Measurements from ENCODE around the gene IMPDH1. TPM values are rescaled to one million over a fixed set of nuclear protein-coding genes. Genes with fewer than 3 reads are reported as not detected.

IMPDH1 gene
- total and polyA plus RNA-seq, 2 donors (not counting 3 experiments of a cell fraction or from before 2014, with no cell fraction given) = 78.8 to 97.9 TPM

GRCh38 chr7:128389618-128390329, 20.0 kb downstream of the IMPDH1 start:
- dilution Hi-C loops (cut with MboI; ENCODE audit: extremely low pct_ligation_motif_present, low sequenced_read_pairs) = no loop called here
- FAIRE-seq (no peak), DNase-seq (ENCODE audit: low read depth, low spot score) (no peak)
- no peaks in the 10 kb centered on the region for H3K9me3 ChIP-seq (replicated peaks; ENCODE audit: control insufficient read depth, insufficient read depth, low read length)
- intact Hi-C loops (cut with micrococcal nuclease) = no loop called here
- no peak overlapping the region for H3K27ac ChIP-seq (ENCODE audit: insufficient read depth, low read depth, low read length)
- no peak overlapping the region for H3K9ac ChIP-seq (replicated peaks; ENCODE audit: extremely low read depth, insufficient read depth, low read length)
- H3K4me2 ChIP-seq (ENCODE audit: insufficient read depth, low read length) = no peak overlapping the region
- H3K27me3 ChIP-seq (ENCODE audit: control insufficient read depth in 2 of 2, insufficient read depth in 2 of 2, low read length in 2 of 2) = peaks cover 0 to 5% of the 10 kb centered on the region in 2 experiments
- no peak overlapping the region for H3K4me3 ChIP-seq (replicated peaks in 1 of 3; ENCODE audit: insufficient read depth in 1 of 3, low read depth in 1 of 3, low read length in 3 of 3)
- no peaks in the 10 kb centered on the region for H3K9me1 ChIP-seq (replicated peaks; ENCODE audit: control insufficient read depth, extremely low read depth, insufficient read depth, low read length)
- BruUV-seq (replicated peaks) = no TSS peak
- ChIA-PET POLR2A (no interaction called here), CTCF (interaction anchor here (0.6 to 20.6 kb wide), 8 partner anchors 8 to 72 kb away, joined by 3 to 778 read pairs (median 6); partner anchors contain the start of gene RBM28)
- no peak overlapping the region for H2AFZ ChIP-seq (ENCODE audit: low read depth, low read length)
- no peaks in the 10 kb centered on the region for H4K20me1 ChIP-seq (replicated peaks; ENCODE audit: control insufficient read depth, extremely low read depth, insufficient read depth, low read length)
- H3K79me2 ChIP-seq (ENCODE audit: control insufficient read depth, insufficient read depth, low read length) = no peaks in the 10 kb centered on the region
- H3K36me3 ChIP-seq (ENCODE audit: control insufficient read depth in 2 of 2, extremely low read depth in 1 of 2, insufficient read depth in 2 of 2, low read length in 2 of 2) = peaks cover 2 to 15% of the 10 kb centered on the region in 2 experiments
- TF ChIP-seq MYC (IDR thresholded peaks at IDR 0.05; ENCODE audit: low read depth, low read length) (no peak), MAX (IDR thresholded peaks at IDR 0.05; ENCODE audit: insufficient read depth, insufficient read length) (no peak), FOS (IDR thresholded peaks at IDR 0.05; ENCODE audit: borderline replicate concordance, insufficient read depth, low read length) (no peak), EZH2 (IDR thresholded peaks at IDR 0.05; ENCODE audit: borderline replicate concordance, low read depth, low read length, severe bottlenecking) (no peak), GATA2 (IDR thresholded peaks at IDR 0.05; ENCODE audit: insufficient read depth, insufficient read length, low read depth, low read length) (no peak)
- H3K4me1 ChIP-seq (ENCODE audit: control insufficient read depth, extremely low read depth, insufficient read depth, low read length) = no peaks in the 10 kb centered on the region

- dilution Hi-C loops (cut with MboI; ENCODE audit: extremely low pct_ligation_motif_present, low sequenced_read_pairs) (no loop called here), intact Hi-C loops (cut with micrococcal nuclease) (no loop called here)
- FAIRE-seq = no peak
- peaks cover 0 to 5% of the 10 kb centered on the region in 2 experiments for H3K27me3 ChIP-seq (ENCODE audit: control insufficient read depth in 2 of 2, insufficient read depth in 2 of 2, low read length in 2 of 2)
- H3K79me2 ChIP-seq (ENCODE audit: control insufficient read depth, insufficient read depth, low read length) = no peaks in the 10 kb centered on the region
- no peaks in the 10 kb centered on the region for H3K9me1 ChIP-seq (replicated peaks; ENCODE audit: control insufficient read depth, extremely low read depth, insufficient read depth, low read length)
- H3K9ac ChIP-seq (replicated peaks; ENCODE audit: extremely low read depth, insufficient read depth, low read length) = no peak overlapping the region
- H3K36me3 ChIP-seq (ENCODE audit: control insufficient read depth in 2 of 2, extremely low read depth in 1 of 2, insufficient read depth in 2 of 2, low read length in 2 of 2) = peaks cover 2 to 10% of the 10 kb centered on the region in 2 experiments
- no peak overlapping the region for H3K4me2 ChIP-seq (ENCODE audit: insufficient read depth, low read length)
- TF ChIP-seq CTCF (IDR thresholded peaks at IDR 0.05; ENCODE audit: extremely low read depth in 1 of 2, insufficient read depth in 1 of 2, low read depth in 1 of 2, low read length in 2 of 2) (no peak), MYC (IDR thresholded peaks at IDR 0.05; ENCODE audit: low read depth, low read length) (no peak), JUN (IDR thresholded peaks at IDR 0.05; ENCODE audit: borderline replicate concordance, insufficient read depth, insufficient read length, low read depth) (no peak), GATA2 (IDR thresholded peaks at IDR 0.05; ENCODE audit: insufficient read depth, insufficient read length, low read depth, low read length) (no peak), EZH2 (IDR thresholded peaks at IDR 0.05; ENCODE audit: borderline replicate concordance, low read depth, low read length, severe bottlenecking) (no peak), POLR2A (IDR thresholded peaks at IDR 0.05; ENCODE audit: low read depth, low read length) (no peak), MAX (IDR thresholded peaks at IDR 0.05; ENCODE audit: insufficient read depth, insufficient read length) (no peak), POLR2AphosphoS5 (IDR thresholded peaks at IDR 0.05; ENCODE audit: insufficient read depth, low read depth, low read length) (no peak), FOS (IDR thresholded peaks at IDR 0.05; ENCODE audit: borderline replicate concordance, insufficient read depth, low read length) (no peak)
- CTCF ChIA-PET = interaction anchor here (0.6 to 20.6 kb wide), 7 partner anchors 9 to 72 kb away, joined by 3 to 778 read pairs (median 4); partner anchors contain the start of gene RBM28
- no TSS peak for BruUV-seq (replicated peaks)
- no peaks in the 10 kb centered on the region for H3K9me3 ChIP-seq (replicated peaks; ENCODE audit: control insufficient read depth, insufficient read depth, low read length)
- DNase-seq (ENCODE audit: low read depth, low spot score) = no peak
- H4K20me1 ChIP-seq (replicated peaks; ENCODE audit: control insufficient read depth, extremely low read depth, insufficient read depth, low read length) = no peaks in the 10 kb centered on the region
- POLR2A ChIA-PET = no interaction called here
- H3K4me3 ChIP-seq (replicated peaks in 1 of 3; ENCODE audit: insufficient read depth in 1 of 3, low read depth in 1 of 3, low read length in 3 of 3) = no peak overlapping the region
- H3K27ac ChIP-seq (ENCODE audit: insufficient read depth, low read depth, low read length) = no peak overlapping the region
- H3K4me1 ChIP-seq (ENCODE audit: control insufficient read depth, extremely low read depth, insufficient read depth, low read length) = no peaks in the 10 kb centered on the region
- no peak overlapping the region for H2AFZ ChIP-seq (ENCODE audit: low read depth, low read length)
These were observed 20.6 kb downstream of the IMPDH1 start for GRCh38 chr7:128389085-128389617.
